ENCODE results near the gene LSAMP.

DNA sequence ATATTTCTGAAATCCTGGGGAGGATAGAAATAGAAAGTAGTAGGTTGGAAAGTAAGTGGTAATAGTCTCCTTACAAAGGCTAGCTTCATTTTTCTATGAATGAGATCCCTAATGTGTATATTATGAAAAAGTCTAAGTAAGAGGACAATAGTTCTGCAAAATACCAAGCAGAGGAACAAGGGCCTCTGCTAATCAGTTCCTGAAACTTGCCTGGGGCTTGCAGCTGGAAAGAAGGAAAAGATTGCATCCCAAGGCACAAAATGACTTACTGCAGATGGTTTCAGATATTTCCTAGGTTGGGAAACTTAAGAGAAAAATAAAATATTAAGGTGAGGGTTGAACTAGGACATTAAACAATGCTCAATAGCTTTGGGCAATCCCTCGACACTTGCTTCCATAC, 528.4 kb downstream of the LSAMP start:
- TF ChIP-seq, protein P1, sequence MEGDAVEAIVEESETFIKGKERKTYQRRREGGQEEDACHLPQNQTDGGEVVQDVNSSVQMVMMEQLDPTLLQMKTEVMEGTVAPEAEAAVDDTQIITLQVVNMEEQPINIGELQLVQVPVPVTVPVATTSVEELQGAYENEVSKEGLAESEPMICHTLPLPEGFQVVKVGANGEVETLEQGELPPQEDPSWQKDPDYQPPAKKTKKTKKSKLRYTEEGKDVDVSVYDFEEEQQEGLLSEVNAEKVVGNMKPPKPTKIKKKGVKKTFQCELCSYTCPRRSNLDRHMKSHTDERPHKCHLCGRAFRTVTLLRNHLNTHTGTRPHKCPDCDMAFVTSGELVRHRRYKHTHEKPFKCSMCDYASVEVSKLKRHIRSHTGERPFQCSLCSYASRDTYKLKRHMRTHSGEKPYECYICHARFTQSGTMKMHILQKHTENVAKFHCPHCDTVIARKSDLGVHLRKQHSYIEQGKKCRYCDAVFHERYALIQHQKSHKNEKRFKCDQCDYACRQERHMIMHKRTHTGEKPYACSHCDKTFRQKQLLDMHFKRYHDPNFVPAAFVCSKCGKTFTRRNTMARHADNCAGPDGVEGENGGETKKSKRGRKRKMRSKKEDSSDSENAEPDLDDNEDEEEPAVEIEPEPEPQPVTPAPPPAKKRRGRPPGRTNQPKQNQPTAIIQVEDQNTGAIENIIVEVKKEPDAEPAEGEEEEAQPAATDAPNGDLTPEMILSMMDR (IDR thresholded peaks at IDR 0.05), result no peak
- TF ChIP-seq POLR2AphosphoS5 (IDR thresholded peaks at IDR 0.05) (no peak), POLR2A (IDR thresholded peaks at IDR 0.05) (no peak)

Measured in sigmoid colon (tissue), 4 donors.